NCI-H187 treated with DMSO at 0.1 percent for 48 hours (cell line): ENCODE data around the gene ITPR3.

Source experiments
- DNase-seq: peaks from one replicate; lab custom pipeline; 2025; lab: John Stamatoyannopoulos, UW

Gene ITPR3

DNA sequence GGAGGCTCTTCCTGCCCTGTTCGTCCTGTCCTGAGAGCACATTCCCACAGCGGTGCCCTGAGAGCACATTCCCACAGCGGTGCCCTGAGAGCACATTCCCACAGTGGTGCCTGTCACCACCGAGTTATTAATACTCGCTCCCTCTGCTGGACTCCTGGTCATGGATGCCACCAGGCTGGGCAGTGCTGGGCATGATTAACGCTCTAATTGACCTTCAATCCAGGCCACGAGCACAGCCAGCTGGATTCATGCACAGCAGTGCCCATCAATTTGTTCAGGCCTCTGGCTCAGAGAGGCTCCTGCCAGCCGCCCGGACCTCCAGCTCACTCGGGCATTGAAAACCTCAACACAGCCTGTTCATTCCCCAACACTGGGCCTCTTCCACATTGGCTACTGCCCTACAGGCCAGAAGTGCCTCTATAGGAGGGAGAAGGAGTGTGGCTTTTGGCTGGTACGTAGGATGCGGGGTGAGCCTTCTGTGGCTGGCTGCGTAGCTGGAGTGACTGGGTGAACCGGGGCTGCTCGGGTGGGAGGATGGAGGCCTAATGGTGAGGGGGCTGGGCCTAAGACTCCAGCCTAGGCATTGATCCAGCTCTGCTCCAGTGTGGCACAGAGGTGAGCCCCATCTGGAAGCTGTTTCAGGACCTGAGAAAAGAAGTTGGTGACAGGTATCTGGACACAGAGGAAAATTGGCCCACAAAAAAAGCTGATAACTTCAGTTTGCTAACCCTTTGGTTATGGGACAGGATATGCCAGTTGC is 116.3 kb downstream of the ITPR3 start:
- no peak for DNase-seq

- DNase-seq: no peak
Observed at GRCh38 chr6:33738153-33738552, 117.0 kb downstream of the ITPR3 start.

- no peak for DNase-seq
Observed at GRCh38 chr6:33738879-33739278, 117.8 kb downstream of the ITPR3 start.

DNA sequence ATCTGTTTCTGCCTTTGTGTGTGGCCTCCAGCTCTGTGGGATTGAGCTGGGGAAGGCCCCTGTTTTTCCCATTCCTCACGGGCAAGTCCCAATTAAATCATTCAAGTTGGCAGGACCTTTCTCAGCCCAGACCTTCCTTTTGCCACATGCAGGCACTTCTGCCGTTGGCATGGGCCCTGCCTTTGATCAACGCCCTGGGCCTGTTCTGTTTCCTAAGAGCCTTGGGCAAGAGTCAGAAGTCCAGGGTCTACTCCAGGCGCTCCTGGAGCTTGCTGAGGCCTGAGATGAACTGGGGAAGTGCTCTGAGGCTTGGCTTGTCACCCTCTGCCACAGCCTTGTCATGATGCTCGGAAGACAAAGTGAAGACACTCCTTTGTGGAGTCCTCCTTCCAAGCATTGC is 118.4 kb downstream of the ITPR3 start:
- no peak for DNase-seq

DNA sequence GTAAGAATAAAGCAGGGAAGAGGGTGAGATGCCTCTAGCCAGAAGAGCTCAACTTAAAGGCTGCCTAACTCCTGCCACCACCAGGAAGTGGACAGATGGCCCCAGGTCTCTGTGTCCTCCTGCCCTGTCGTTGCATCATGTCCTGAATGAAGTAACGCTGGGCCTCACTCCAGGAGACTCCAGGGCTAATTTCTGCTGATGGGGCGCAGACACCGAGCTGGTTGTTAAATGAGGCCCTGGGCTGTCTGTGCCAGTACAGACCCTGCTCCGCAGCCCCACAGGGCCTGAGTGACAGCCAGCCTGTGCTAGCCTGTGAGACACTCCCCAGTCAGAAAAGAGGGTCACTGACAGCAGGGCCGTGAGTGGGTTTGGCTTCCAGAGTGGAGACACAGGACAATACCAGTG is 119.1 kb downstream of the ITPR3 start:
- DNase-seq: no peak

- no peak for DNase-seq
Observed at GRCh38 chr6:33740794-33741193, 119.7 kb downstream of the ITPR3 start.

DNA sequence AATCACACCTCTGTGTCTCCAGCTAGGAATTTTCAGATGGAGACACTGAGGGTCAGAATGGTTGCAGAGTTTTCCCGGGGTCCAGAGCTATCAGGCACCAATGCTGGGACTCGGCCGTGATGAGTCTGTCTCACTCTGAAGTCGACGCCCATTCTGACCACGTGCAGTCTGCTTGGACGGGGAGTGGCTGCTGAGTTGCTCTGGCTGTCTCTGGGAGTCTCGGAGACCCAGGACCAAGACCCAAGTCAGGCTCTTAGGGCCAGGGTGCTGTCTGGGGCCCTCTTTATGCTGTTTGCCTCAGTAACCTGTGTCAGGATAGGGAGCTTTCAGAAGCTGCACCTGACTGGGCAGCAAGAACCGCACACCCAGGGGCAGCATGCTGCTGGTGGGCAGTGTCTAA is 121.0 kb downstream of the ITPR3 start:
- DNase-seq: no peak

DNA sequence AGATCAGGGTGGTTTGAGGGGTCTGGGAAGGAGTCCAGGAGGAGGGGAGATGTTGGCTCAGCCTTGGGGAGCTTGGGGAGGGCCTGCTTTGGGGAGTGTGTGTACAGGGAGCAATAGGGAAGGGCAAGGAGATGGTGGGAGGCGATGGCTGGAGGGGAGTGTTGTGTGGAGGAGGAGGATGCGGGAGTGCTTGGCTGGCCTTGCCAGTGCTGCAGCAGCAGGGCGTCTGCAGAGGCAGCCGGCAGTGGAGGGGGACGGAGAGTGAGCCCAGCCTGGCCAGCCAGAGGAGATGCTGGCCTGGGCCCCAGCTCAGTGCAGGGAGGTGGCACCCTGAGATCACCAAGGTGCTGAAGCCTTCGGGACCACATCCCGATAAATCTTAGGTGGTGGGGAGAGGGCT is 121.7 kb downstream of the ITPR3 start:
- no peak for DNase-seq

DNA sequence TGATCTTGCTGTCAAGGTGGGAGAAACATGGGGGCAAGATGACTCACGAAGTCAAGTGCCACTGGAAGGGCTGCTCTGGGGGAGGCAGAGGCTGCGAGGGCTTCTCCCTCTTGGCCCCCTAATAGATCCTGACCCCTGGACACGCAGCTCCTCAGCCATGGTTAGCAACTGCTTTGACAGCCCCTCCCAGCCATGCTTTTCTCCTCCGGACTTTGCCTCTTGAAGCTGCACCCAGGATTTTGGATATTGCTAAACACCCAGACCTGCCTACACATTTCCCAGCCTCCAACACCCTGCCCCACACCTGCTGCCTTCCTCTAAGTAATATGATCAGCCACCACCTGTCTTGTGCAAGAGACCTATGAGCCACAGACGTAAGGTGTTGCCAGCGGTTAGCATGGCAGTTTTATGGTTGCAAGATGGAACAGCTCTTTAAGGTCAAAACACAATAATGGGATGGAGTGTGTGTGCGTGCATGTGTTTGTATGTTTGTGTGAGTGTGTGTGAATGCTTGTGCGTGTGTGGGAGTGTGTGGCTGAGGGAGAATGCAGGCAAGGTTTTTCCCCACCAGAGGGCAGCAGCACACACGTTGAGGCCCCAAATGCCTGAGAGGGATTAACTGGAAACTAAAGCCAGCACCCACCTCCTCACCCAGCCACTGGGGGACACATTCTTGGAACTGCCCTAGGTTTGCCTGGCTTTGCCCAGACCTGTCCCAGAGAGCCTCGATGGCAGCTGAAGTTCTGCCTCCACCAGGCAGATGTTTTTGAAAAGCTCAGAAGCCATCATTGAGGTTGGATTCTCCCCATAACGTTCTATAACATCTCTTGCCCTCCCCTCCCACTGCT is 123.1 kb downstream of the ITPR3 start:
- peak; percentile 86 for DNase-seq

DNA sequence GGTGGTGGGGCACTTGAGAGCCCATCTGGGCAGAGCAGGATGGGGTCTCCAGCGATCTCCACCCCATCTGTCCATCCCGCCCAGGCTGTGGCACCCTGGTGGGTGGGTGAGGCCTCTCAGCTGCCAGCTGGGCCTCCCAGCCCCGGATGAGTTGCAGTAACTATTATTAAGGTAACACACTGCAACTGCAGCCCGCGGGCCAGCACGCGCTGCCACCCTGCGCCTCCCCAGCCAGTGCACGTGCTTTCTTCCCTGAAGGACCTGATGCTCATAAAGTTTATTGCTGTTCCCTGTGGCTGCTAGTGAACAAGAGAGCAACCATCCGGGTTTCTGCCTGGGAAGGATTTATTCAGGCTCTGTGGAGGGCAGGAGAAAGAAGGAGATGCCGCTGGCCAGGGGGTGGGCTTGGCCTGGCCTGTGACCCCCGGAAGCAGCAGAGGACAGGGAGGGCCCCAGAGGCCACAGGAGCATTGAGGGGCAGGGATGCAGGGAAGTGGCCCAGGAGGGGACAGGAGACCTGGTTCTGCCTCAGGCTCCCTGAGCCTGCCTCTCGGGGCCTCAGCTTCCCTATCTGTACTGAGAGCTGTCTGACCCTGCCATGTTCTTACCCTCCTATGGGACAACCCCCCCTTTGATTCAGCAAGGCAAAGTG is 123.9 kb downstream of the ITPR3 start:
- no peak for DNase-seq

DNA sequence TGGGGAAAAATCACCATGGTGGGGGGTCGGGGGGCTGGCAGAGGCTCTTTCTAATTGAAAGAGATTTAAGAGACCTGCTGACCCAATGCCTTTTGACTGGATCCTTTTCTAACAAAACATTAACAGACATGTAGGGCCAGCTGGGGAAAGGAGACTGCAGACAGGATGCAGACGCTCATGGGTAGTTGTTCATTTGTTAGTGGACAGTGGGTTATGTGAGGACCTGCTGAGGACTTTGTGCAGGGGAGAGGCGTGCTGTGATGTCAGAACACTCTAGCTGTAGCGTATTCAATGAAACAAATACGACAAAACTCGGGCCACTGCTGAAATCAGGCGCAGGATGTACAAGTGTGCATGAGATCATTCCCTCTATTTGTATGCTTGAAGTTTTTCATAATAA is 124.4 kb downstream of the ITPR3 start:
- no peak for DNase-seq
